H7 (cell line): ENCODE results near the gene IGFBP3. TPM values are rescaled to one million over a fixed set of nuclear protein-coding genes. Genes with fewer than 3 reads are reported as not detected.

Experiments
- total RNA-seq: library from RNA; depleted of rRNA; stranded (reverse); fragments of >200 nt; shearing (Covaris generic); gene quantifications from 2 replicates; pipeline ENCODE4 v1.2.3, GENCODE V29; 2014; rRNA removed

Gene IGFBP3
- total RNA-seq, 1 experiment from 2014 or later, result 2.7 TPM

Other genes starting within 250 kb of the IGFBP3 start
- gene CCDC201, start 48.2 kb downstream of the IGFBP3 start, total RNA-seq, result not detected in 2 replicates
- gene IGFBP1, start 32.8 kb downstream of the IGFBP3 start, total RNA-seq, result not detected in 2 replicates